ENCODE results near the gene PTH1R. TPM values are rescaled to one million over a fixed set of nuclear protein-coding genes. Genes with fewer than 3 reads are reported as not detected.

Gene PTH1R
- total RNA-seq, result 2.3 TPM

DNA sequence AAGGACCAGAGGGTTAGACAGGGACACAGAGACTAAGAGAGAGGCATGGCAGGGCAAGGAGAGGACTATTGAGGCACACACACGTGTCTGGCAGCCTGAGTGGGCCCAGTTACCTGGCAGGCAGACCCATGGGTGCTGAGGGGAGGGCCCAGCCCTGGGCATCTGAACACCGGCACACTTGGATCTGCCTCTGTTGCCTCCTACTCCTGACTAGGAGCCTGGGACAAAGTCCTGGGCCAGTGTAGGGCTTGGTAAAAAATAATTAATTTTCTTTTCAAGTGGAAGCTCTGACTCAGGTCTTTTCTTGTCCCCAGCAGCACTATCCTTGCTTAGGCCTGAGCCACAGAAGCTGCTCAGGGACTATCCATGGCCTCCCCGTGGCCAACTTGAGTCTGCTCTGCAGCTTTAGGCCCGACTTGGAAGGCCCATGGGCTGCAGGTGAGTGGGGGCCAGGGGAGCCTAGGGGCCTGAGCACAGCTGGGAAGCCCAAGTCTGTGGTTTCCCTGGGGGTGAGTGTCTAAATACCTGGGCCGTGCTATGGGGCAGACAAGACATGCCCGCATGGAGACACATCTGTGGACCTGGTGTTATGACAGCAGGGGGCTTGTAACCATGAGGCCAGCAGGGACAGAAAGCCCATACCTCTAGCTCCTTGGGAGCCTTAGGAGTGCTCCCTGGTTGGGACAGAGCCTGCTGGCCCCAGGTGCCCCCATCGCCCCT lies at the start of gene PTH1R:
Gene PTH1R (plus strand): TSS at position 316 of the 720 bp plus-strand sequence. CDS start 5,839 bp downstream, outside the sequence.
- no peak for DNase-seq

GRCh38 chr3:46829699-46830208 lies 47.8 kb upstream of the PTH1R start:
- DNase-seq, result no peak

- DNase-seq, result no peak
Observed at GRCh38 chr3:46830801-46831200, 46.7 kb upstream of the PTH1R start.

DNA sequence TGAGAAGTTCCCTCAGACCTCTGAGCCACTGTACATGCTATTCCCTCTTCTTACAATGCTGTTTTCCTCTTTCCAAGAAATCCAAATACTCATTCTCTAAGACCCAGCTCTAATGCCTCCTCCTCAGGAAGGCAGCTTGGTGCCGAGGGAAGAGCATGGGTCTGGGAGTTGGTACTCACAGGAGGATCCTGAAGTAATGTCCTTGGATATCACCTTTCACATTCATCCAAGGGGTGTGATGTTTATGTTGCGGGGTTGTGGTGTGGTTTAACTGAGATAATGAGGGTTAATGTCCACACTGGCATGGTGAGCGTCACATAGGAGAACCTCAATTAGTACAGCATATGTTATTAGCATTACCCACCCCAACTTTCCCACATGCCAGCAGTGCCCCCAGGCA lies 46.2 kb upstream of the PTH1R start:
- DNase-seq, result no peak

DNA sequence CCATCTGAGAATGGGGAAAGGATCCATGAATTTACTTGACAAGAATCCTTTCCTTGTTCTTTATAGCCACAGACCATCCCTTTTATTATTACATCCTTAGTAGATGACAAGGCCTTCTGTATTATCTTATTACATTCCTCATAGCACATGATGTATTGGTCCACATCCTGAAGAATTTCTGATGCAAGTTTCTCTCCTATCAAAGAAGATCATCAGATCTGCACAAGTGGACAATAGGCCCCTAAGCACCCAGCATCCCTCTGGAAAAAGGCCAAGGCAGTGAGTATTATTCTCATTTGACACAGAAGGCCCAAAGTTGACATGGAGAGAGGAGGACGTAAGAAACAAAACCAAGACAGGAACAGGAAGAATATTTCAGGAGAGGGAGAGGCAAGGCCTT lies 45.7 kb upstream of the PTH1R start:
- no peak for DNase-seq

DNA sequence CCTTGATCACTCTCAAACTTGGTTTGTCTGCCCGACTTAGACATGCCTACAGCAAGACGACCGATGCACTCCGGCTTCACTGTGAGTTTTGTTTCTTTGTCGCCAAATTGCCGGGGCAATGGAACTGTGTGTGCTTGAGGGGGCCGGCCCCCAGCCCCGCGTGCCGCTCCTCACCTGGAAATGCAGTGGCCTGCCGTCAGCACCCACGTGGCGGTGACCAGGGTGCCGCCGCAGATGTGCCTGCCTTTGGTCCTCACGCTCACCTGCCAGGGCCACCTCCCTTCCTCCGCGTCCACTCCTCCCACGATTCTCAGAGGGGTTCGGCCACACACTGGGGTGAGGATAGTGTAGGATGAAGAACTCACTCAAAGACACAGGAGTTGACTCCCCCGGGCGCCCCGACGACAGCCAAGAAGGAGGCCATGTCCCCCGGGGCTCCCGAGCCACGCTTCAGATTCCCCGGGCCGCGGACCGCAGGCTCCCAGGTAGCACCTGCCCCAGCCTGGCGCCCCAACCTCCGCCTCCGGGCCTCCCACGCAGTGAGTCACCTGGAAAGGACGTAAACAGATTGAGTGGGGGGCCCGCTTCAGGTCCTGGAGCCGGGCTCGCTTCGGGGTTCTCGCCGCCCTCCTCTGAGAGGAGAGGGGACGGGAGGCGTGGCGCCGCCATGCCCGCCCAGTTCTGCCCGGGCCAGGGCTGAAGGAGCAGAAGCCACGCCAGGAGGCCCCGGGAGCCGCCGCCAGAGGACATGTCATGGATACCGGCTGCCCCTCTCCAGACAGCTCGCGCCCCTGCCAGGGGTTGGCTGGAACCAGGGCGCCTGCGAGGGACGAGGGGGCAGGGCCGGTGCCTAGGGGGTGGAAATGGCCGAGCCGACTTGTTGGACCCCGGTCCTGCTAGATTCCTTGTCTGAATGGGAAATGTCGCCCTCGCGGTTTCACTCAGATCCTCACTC lies 43.9 kb upstream of the PTH1R start:
- DNase-seq, result no peak

- DNase-seq, result no peak
Observed at GRCh38 chr3:46835054-46835453, 42.5 kb upstream of the PTH1R start.

DNA sequence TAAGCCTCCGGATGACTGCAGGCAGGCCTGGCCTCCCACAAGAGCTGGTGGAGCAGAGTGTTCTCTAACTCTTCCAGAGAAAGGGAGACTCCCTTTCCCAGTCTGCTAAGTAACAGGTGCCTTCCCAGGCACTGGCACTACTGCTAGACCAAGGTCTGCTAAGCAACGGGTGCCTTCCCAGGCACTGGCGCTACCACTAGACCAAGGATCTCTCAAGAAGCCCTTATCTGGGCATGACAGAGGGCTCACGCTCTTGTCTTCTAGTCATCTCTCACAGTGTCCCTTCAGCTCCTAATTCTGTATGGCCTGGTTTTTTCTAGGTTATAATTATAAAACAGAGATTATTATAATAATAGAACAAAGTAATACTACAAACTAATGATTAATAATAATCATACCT lies 42.0 kb upstream of the PTH1R start:
- no peak for DNase-seq

DNA sequence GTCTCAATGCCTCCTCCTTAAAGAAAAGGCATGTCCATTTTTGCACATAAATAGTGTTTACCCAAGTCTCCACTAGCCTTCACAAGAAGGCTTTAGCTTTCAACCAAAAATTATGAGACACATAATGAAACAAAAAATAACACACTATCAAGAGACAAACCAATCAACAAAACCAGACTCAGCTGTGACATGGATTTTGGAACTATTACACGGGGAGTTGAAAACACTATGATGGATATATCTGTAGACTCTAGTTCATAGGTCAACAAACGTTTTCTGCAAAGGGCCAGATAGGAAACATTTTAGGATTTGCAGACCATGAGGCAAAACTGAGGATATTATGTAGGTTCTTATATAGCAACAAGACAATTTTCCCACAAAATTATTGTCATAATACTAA lies 39.2 kb upstream of the PTH1R start:
- DNase-seq, result no peak

DNA sequence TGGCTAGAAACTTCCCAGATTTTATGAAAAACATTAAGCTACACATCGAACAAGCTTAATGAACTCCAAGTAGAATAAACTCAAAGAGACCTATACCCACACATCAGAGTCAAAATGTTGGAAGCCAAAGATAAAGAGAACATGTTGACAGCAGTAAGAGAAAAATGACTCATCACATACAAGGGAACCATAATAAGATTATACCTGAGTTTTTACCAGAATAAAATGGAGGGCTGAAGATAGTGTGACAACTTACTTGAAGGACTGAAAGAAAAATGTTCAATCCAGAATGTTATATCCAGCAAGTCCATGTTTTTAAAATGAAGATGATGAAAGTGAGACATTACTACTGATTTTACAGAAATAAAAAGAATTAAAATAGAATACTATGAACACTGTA lies 37.0 kb upstream of the PTH1R start:
- DNase-seq, result no peak

DNA sequence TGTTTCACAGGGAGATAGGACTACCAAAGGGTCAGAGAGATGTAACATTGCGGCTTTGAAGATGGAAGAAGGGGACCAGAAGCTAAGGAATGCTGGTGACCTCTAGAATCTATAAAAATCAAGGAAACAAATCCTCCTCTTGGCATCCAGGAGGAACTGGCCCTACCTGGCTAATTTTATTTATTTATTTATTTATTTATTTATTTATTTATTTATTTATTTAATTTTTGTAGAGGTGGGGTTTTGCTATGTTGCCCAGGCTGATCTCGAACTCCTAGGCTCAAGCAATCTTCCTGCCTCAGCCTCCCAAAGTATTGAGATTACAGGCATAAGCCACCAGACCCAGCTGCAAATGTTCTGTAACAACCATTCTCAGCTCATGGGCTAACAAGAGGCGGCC lies 34.0 kb upstream of the PTH1R start:
- no peak for DNase-seq

DNA sequence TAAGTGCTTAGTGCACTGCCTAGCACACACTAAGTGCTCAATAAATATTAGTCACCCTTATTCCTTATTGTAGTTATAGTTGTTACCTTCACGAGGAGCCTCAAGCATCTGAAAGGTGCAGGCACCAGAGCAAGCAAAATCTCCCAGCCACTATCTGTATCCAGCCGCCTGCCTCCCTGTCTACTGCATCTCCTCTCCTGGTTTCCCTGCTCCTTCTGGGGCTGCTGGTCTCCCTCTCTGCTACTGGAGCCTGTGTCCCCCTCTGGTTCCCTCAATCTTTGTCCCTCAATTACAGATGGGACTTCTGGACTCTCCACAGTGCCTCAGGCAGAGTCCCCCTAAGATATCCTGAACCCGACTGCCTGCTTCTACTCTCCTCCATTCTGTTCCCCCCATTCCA lies 33.1 kb upstream of the PTH1R start:
- DNase-seq, result no peak

DNA sequence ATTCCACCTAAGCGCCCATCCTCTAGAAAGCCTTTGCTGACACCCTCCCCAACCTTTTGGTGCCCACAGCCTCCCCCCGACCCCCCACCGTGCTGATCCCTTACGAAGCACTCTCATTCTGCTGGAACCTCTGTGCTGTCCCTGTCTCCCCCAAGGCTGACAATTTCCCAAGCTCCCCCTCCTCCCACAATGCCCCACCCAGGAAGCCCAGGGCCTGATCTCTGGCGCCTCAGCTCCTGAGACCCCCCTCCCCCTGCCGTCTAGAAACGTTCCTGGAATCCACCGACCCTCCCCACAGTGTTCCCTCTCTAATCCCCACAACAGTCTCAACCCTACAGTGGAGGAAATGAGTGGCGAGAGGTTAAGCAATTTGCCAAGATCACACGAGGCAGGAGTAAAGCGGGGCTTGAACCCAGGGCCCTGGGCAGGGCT lies 32.6 kb upstream of the PTH1R start:
- DNase-seq, result no peak

GRCh38 chr3:46845397-46845859 lies 32.1 kb upstream of the PTH1R start:
- DNase-seq, result peak; percentile 61

- DNase-seq, result peak; percentile 81
Observed at GRCh38 chr3:46845860-46846623, 31.5 kb upstream of the PTH1R start.

DNA sequence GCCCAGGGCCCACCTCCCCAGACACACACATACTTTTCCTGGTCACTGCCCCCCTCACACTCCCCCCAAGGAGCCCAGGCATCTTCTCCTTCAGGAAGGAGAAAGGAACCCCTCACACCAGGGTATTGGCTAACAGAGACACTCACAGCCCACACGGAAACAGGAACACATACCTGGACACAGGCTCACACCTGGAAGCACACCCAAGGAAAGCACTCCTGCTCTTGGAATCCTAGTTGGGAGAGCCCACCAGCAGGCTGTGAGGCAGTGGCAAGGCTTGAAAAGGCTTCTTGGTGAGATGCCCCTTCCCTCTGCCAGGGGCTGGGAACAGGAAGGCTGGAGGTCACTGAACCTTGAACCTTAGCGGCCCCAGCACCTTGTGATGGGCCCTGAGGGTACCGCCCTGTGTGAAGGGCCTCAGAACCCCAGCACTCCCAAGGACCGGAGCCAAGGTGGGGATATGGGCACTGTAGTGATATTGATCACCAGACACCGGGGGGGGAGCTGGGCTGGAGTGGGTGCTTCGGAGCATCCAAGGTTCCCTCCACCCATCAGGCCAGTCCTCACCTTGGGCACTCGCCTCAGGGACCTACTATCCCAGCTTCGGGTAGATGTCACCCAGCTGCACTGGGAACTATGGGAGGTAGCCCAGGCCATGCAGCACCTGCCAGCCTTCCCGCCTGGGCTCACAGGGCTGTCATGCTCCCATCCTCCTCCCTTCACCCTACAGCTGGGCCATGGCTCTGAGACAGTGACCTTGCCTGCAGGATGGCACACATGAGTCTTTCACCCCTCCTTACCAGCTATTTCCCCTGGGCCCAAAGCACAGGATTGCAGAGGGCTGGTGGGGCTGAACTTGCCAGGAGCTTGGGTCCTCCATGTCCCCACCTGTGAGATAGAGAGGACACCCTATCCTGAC lies 30.6 kb upstream of the PTH1R start:
- DNase-seq, result no peak

- DNase-seq, result no peak
Observed at GRCh38 chr3:46847744-46848143, 29.8 kb upstream of the PTH1R start.

DNA sequence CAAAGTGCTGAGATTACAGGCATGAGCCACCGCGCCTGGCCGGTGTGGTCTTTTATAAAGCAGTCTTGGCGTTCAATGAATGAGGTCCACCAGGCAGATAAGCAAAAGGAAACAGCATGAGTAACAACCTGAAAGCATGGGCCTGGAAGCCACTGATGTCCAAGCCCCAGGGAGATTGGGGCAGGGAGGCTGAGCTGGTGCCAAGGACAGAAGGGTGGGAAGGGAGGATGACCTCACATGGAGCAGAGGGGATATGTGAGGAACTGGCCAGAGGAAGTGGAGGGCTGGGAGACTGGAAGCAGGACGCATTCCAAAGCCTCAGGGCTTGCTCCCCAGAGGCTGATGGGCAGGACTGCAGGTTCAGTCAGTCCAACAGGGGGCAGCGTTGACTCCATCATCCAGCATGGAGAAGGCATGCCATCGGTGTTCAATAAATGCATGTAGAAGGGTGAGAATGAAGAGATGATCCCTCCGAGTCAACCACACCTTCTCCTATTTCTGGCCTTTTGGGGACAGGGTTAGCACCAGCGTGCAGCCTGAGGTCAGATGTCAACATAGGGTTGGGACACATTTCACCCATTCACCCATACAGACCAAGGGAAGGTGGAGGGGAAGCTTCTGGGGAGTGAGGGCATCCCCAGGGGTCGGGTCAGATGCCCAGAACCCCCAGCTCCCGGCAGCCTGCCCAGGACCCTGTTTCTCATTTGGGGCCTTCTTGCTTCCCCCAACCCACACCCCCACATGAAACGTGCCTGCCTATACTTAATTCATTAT lies 29.1 kb upstream of the PTH1R start:
- no peak for DNase-seq

DNA sequence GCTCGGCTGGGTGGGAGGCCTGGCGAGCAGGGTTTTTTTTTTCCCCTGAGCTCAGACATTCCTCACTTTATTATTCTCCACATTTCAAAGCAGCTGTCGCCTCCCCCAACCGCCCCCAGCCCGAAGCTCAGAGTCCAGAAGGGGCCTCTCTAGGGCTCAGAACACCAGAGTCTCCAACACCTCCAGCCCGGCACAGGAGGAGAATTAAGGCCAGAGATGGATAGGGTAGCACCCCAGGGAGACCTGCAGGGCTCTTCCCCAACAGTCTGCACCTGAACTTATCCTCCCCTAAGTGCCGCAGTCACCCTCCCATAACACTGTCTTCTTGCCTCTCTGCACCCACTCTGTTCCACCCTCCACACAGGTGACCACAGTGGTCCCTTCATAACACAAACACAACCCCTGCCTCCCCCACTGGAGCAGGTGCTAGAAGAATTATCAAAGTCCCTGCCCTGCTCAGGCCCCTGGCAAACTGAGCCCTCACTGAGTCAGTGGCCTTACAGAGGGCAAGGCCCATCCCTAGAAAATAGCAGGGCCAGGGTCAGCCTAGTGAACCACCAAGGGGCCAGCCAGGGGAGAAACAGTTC lies 28.4 kb upstream of the PTH1R start:
- no peak for DNase-seq

All from occipital lobe (tissue), 2 donors.